Mesendoderm (in vitro differentiated cells): Measurements from ENCODE around the gene DNAJB12. TPM values are rescaled to one million over a fixed set of nuclear protein-coding genes. Genes with fewer than 3 reads are reported as not detected.
"Not testable (repeated sequence)": the region's sequence is repeated elsewhere in the genome, so short reads cannot be mapped to it uniquely, and the experiment has no call there.

Experiments used
- DNase-seq: peaks from one replicate; pipeline ENCODE4 v3.0.0; 2013
- H2AK5ac ChIP-seq: 2 replicates; pipeline ENCODE4 v1.6.1; 2013; ENCODE audit warnings: low read length, inconsistent platforms
- H2BK120ac ChIP-seq: 2 replicates; pipeline ENCODE4 v1.6.1; 2013; ENCODE audit warnings: low read depth, mild to moderate bottlenecking, low read length, moderate library complexity, mixed read lengths
- H2BK15ac ChIP-seq: replicated peaks from 2 replicates; pipeline ENCODE4 v1.6.1; 2013; ENCODE audit warnings: low read depth, mild to moderate bottlenecking, moderate library complexity
- H2BK5ac ChIP-seq: 2 replicates; pipeline ENCODE4 v1.6.1; 2013; ENCODE audit warnings: low read length, inconsistent platforms
- H3K18ac ChIP-seq: 2 replicates; pipeline ENCODE4 v1.6.1; 2013; ENCODE audit warnings: mild to moderate bottlenecking, low read length, mixed read lengths
- H3K23ac ChIP-seq: one replicate; pipeline ENCODE4 v1.6.1; 2013; ENCODE audit warnings: low read length
- H3K27ac ChIP-seq: 2 replicates; pipeline ENCODE4 v1.5.1; 2013; ENCODE audit warnings: low read depth, mild to moderate bottlenecking, inconsistent platforms, low read length, moderate library complexity
- H3K27me3 ChIP-seq: 2 replicates; pipeline ENCODE4 v1.6.1; 2013; ENCODE audit warnings: low read length, control low read depth, mild to moderate bottlenecking, inconsistent platforms; ENCODE audit not compliant: insufficient read depth, poor library complexity
- H3K36me3 ChIP-seq: 2 replicates; pipeline ENCODE4 v1.6.1; 2013; ENCODE audit warnings: low read length, inconsistent platforms; ENCODE audit not compliant: control insufficient read depth, insufficient read depth
- H3K4ac ChIP-seq: one replicate; pipeline ENCODE4 v1.6.1; 2013; ENCODE audit warnings: low read depth, mild to moderate bottlenecking, low read length, moderate library complexity
- H3K4me1 ChIP-seq: 2 replicates; pipeline ENCODE4 v1.6.1; 2013; ENCODE audit warnings: low read depth, low read length, inconsistent platforms; ENCODE audit not compliant: control insufficient read depth
- H3K4me2 ChIP-seq: 2 replicates; pipeline ENCODE4 v1.6.1; 2013; ENCODE audit warnings: low read length
- H3K4me3 ChIP-seq: 2 replicates; pipeline ENCODE4 v1.5.1; 2013; ENCODE audit warnings: mild to moderate bottlenecking, low read length
- H3K56ac ChIP-seq: one replicate; pipeline ENCODE4 v1.6.1; 2013; ENCODE audit warnings: low read length
- H3K79me1 ChIP-seq: 2 replicates; pipeline ENCODE4 v1.6.1; 2013; ENCODE audit warnings: low read length, inconsistent platforms
- H3K79me2 ChIP-seq: 2 replicates; pipeline ENCODE4 v1.6.1; 2013; ENCODE audit warnings: mild to moderate bottlenecking, low read length; ENCODE audit not compliant: control insufficient read depth, insufficient read depth
- H3K9ac ChIP-seq: 2 replicates; pipeline ENCODE4 v1.6.1; 2013; ENCODE audit warnings: low read length, inconsistent platforms
- H4K5ac ChIP-seq: one replicate; pipeline ENCODE4 v1.6.1; 2013; ENCODE audit warnings: low read length
- H4K8ac ChIP-seq: one replicate; pipeline ENCODE4 v1.6.1; 2013; ENCODE audit warnings: low read depth, mild to moderate bottlenecking, control low read depth, low read length, moderate library complexity
- WGBS: extraction: QIAGEN DNeasy Blood & Tissue Kit; methylation state at CpG from one replicate; pipeline ENCODE4 v1.1.7; 2013; ENCODE audit warnings: low lambda C conversion rate, missing lambda C conversion rate; ENCODE audit not compliant: insufficient coverage; ENCODE audit errors: extremely low coverage; 5-methylcytosine and 5-hydroxymethylcytosine counted together
- polyA plus RNA-seq, 2 experiments: library from polyadenylated mRNA; stranded (reverse); fragments of 200-250 nt; gene quantifications; one replicate each; pipeline ENCODE4 v1.2.3, GENCODE V29; 2013

DNAJB12 gene
- polyA plus RNA-seq (2013, experiment 1 of 2), result 15.4 TPM
- 15.1 TPM for polyA plus RNA-seq (2013, experiment 2 of 2)

DNA sequence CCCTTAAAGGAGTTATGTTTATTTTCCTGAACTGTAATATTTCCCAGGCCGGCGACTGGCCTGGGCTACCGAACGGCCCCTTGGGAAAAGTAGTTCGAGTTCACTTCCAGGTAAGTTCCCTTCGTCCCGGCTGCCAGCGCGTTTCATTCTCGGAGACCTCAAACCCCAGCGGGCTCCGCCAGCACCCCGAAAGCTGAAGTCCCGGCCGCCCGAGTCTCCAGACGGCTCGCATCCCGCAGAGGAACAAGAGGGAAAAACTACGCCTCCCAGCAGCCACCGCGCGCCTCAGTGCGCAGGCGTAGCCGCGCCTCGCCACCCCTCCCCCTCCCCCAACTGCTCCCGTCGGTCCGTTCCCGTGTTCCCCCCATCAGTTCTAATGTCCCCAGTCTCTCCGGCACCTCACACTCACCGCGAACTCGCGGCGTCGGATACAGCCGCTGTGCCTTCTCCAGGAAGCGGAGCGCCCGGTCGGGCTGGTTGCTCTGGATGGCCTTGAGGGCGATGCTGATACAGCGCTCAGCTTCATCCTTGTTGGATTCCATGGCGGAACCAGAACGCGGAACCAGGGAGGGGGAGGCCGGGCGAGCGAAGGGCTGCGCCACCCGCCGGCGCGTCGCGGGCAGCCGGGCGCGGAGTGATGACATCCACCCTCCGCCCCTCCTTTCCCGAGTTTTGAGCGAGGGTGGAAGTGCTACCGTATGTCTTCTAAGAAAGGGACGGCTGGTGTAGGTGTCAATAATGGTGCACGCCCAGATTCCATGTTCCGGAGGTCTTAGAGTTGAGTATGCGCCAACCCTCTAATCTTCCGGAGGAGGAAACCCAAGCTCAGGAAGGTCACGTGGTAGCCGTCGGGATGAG, at the start of gene DNAJB12:
Gene DNAJB12, minus strand, starts transcription at position 564 of the 858 bp plus-strand sequence. Its CDS starts 22 bp downstream, at position 542.
- Histone ChIP-seq H3K56ac (peak within 1 kb of the TSS; percentile 99), H2BK120ac (no peak within 1 kb of the TSS), H3K4me2 (peak within 1 kb of the TSS; percentile 66), H3K79me2 (peaks cover 30% of the 10 kb centered on the region), H2BK5ac (peak within 1 kb of the TSS; percentile 94), H3K18ac (peak within 1 kb of the TSS; percentile 81), H3K79me1 (peaks cover 22% of the 10 kb centered on the region), H2BK15ac (no peak within 1 kb of the TSS), H3K27me3 (no peaks in the 10 kb centered on the region), H2AK5ac (no peak within 1 kb of the TSS), H3K36me3 (peaks cover 1% of the 10 kb centered on the region), H3K9ac (peak within 1 kb of the TSS; percentile 99), H3K4me3 (peak within 1 kb of the TSS; percentile 92), H3K23ac (no peak within 1 kb of the TSS), H3K4ac (peak within 1 kb of the TSS; percentile 83), H4K8ac (peak within 1 kb of the TSS; percentile 94), H4K5ac (peak within 1 kb of the TSS; percentile 89), H3K4me1 (peaks cover 4% of the 10 kb centered on the region), H3K27ac (peak within 1 kb of the TSS; percentile 99)
- peak; percentile 99 for DNase-seq
- no CpG with 5 or more reads among the region's 74 CpGs for WGBS

GRCh38 chr10:72395581-72395980, 40.9 kb upstream of the DNAJB12 start:
- H3K4me1 ChIP-seq, H2BK5ac ChIP-seq, H3K23ac ChIP-seq, H4K8ac ChIP-seq, H3K56ac ChIP-seq, H2BK15ac ChIP-seq, H2AK5ac ChIP-seq, H3K9ac ChIP-seq, H4K5ac ChIP-seq, H3K4me2 ChIP-seq, H3K79me1 ChIP-seq, H3K18ac ChIP-seq, H3K27ac ChIP-seq, H3K4me3 ChIP-seq, H3K79me2 ChIP-seq, H3K4ac ChIP-seq, H3K36me3 ChIP-seq, H3K27me3 ChIP-seq: not testable (repeated sequence)
- H2BK120ac ChIP-seq, result peak overlapping the region; percentile 48
- no CpG with 5 or more reads among the region's 3 CpGs for WGBS
- peak; percentile 31 for DNase-seq

- Histone ChIP-seq H3K23ac (no peak overlapping the region), H3K79me2 (no peaks in the 10 kb centered on the region), H3K4me3 (no peak overlapping the region), H3K36me3 (no peaks in the 10 kb centered on the region), H3K79me1 (no peaks in the 10 kb centered on the region), H3K27ac (no peak overlapping the region), H3K27me3 (no peaks in the 10 kb centered on the region), H3K4ac (no peak overlapping the region), H2BK5ac (no peak overlapping the region), H2BK15ac (no peak overlapping the region), H3K9ac (no peak overlapping the region), H3K18ac (no peak overlapping the region), H3K4me2 (no peak overlapping the region), H3K4me1 (no peaks in the 10 kb centered on the region), H2BK120ac (no peak overlapping the region), H4K8ac (no peak overlapping the region), H3K56ac (no peak overlapping the region), H4K5ac (no peak overlapping the region), H2AK5ac (no peak overlapping the region)
- no peak for DNase-seq
- WGBS, result no CpG with 5 or more reads among the region's 1 CpG
These were observed 37.9 kb upstream of the DNAJB12 start for GRCh38 chr10:72392571-72392970.

GRCh38 chr10:72390764-72391163, 36.0 kb upstream of the DNAJB12 start:
- H3K4me2 ChIP-seq, result no peak overlapping the region
- no peak overlapping the region for H3K27ac ChIP-seq
- no peak overlapping the region for H2BK120ac ChIP-seq
- no peak for DNase-seq
- no CpG with 5 or more reads among the region's 2 CpGs for WGBS
- no peaks in the 10 kb centered on the region for H3K27me3 ChIP-seq
- H2BK15ac ChIP-seq, result no peak overlapping the region
- H2BK5ac ChIP-seq, result no peak overlapping the region
- no peak overlapping the region for H3K4me3 ChIP-seq
- H2AK5ac ChIP-seq, result no peak overlapping the region
- H3K4ac ChIP-seq, result no peak overlapping the region
- H3K23ac ChIP-seq, result no peak overlapping the region
- H3K56ac ChIP-seq, result no peak overlapping the region
- no peaks in the 10 kb centered on the region for H3K79me1 ChIP-seq
- H3K18ac ChIP-seq, result no peak overlapping the region
- H3K36me3 ChIP-seq, result no peaks in the 10 kb centered on the region
- H3K9ac ChIP-seq, result no peak overlapping the region
- H4K8ac ChIP-seq, result no peak overlapping the region
- no peak overlapping the region for H4K5ac ChIP-seq
- H3K4me1 ChIP-seq, result no peaks in the 10 kb centered on the region
- H3K79me2 ChIP-seq, result no peaks in the 10 kb centered on the region

- Histone ChIP-seq H2BK5ac (no peak overlapping the region), H3K79me2 (no peaks in the 10 kb centered on the region), H3K56ac (no peak overlapping the region), H3K4me2 (no peak overlapping the region), H3K27me3 (no peaks in the 10 kb centered on the region), H3K4me1 (no peaks in the 10 kb centered on the region), H3K79me1 (no peaks in the 10 kb centered on the region), H4K5ac (no peak overlapping the region), H3K18ac (no peak overlapping the region), H4K8ac (no peak overlapping the region), H2BK15ac (no peak overlapping the region), H3K27ac (no peak overlapping the region), H3K23ac (no peak overlapping the region), H2BK120ac (no peak overlapping the region), H3K36me3 (no peaks in the 10 kb centered on the region), H3K9ac (no peak overlapping the region), H2AK5ac (no peak overlapping the region), H3K4me3 (no peak overlapping the region), H3K4ac (no peak overlapping the region)
- no CpG with 5 or more reads among the region's 5 CpGs for WGBS
- DNase-seq, result no peak
These were observed 35.0 kb upstream of the DNAJB12 start for GRCh38 chr10:72389716-72390115.
